H1 (cell line): ENCODE measurements around the gene OR5AU1. TPM values are rescaled to one million over a fixed set of nuclear protein-coding genes. Genes with fewer than 3 reads are reported as not detected.
A peak's percentile ranks its signal among the peaks of the same experiment; 100 is the strongest.

Source experiments
- CTCF ChIA-PET: fragments of 300-600 bp; sonication (Branson Sonifier 250); formaldehyde crosslinking; loops from one replicate; lab custom pipeline; 2021; ENCODE audit not compliant: partially characterized antibody; lab: Charles Lee
- POLR2A ChIA-PET: fragments of 300-600 bp; sonication (Branson Sonifier 250); formaldehyde crosslinking; loops from one replicate; lab custom pipeline; 2021; ENCODE audit warnings: inconsistent platforms; ENCODE audit not compliant: partially characterized antibody; lab: Charles Lee
- DNase-seq, 2 experiments: peaks; one replicate each; pipeline versions ENCODE4 v3.0.0 to v3.0.0-alpha.2; 2010 to 2022; ENCODE audit warnings: low spot score in 2 of 2, low read depth in 1 of 2, mixed read lengths in 1 of 2
- FAIRE-seq: peaks from 2 replicates; lab custom pipeline; 2011; peaks lifted over from hg19 to GRCh38; lab: Jason Lieb, UNC
- H2AFZ ChIP-seq: 2 replicates; pipeline ENCODE4 v1.8.1; 2012; ENCODE audit warnings: low read length, inconsistent platforms
- H2AK5ac ChIP-seq: 2 replicates; pipeline ENCODE4 v1.6.1; 2013; ENCODE audit warnings: low read depth, low read length
- H2BK120ac ChIP-seq: replicated peaks from 2 replicates; pipeline ENCODE3; 2013; ENCODE audit warnings: low read depth, low read length, inconsistent platforms
- H2BK12ac ChIP-seq: 2 replicates; pipeline ENCODE4 v1.6.1; 2013; ENCODE audit warnings: low read depth, low read length
- H2BK15ac ChIP-seq: 2 replicates; pipeline ENCODE4 v1.6.1; 2013; ENCODE audit warnings: low read length
- H2BK20ac ChIP-seq: 2 replicates; pipeline ENCODE4 v1.6.1; 2013; ENCODE audit warnings: low read length
- H2BK5ac ChIP-seq: 2 replicates; pipeline ENCODE4 v1.6.1; 2013; ENCODE audit warnings: low read depth, low read length
- H3K14ac ChIP-seq: 2 replicates; pipeline ENCODE4 v1.6.1; 2013; ENCODE audit warnings: inconsistent platforms; ENCODE audit not compliant: insufficient read length
- H3K18ac ChIP-seq: 2 replicates; pipeline ENCODE4 v1.6.1; 2013; ENCODE audit warnings: low read length; ENCODE audit errors: extremely low read depth
- H3K23ac ChIP-seq: 2 replicates; pipeline ENCODE4 v1.6.1; 2013; ENCODE audit warnings: inconsistent platforms; ENCODE audit not compliant: insufficient read length
- H3K23me2 ChIP-seq: 2 replicates; pipeline ENCODE4 v1.6.1; 2013; ENCODE audit warnings: low read depth, low read length
- H3K27ac ChIP-seq: 2 replicates; pipeline ENCODE4 v1.6.1; 2011; ENCODE audit warnings: low read depth, low read length, inconsistent platforms
- H3K27me3 ChIP-seq, 4 experiments: replicated peaks in 1 of 4; 1 replicate in 1 of 4; 2 replicates in 3 of 4; pipeline versions ENCODE4 v1.6.1 to v1.8.1; 2011 to 2013; ENCODE audit warnings: low read length in 3 of 4, mild to moderate bottlenecking in 3 of 4, inconsistent platforms in 2 of 4, mixed read lengths in 2 of 4, moderate library complexity in 1 of 4; ENCODE audit not compliant: control insufficient read depth in 3 of 4, insufficient read depth in 3 of 4; ENCODE audit errors: extremely low read depth in 1 of 4
- H3K36me3 ChIP-seq, 4 experiments: 2 replicates each; pipeline versions ENCODE4 v1.6.1 to v1.8.1; 2011 to 2013; ENCODE audit warnings: mild to moderate bottlenecking in 4 of 4, low read length in 3 of 4, moderate library complexity in 2 of 4, control low read depth in 1 of 4, inconsistent platforms in 1 of 4; ENCODE audit not compliant: insufficient read depth in 4 of 4, control insufficient read depth in 2 of 4
- H3K4ac ChIP-seq: replicated peaks from 2 replicates; pipeline ENCODE3; 2013; ENCODE audit warnings: low read length, low read depth, mixed read lengths, inconsistent platforms; ENCODE audit not compliant: insufficient read length
- H3K4me1 ChIP-seq, 4 experiments: replicated peaks in 1 of 4; 1 replicate in 1 of 4; 2 replicates in 3 of 4; pipeline versions ENCODE4 v1.6.1 to v1.8.1; 2011 to 2013; ENCODE audit warnings: low read length in 3 of 4, inconsistent platforms in 2 of 4, mixed read lengths in 1 of 4; ENCODE audit not compliant: insufficient read depth in 4 of 4, control insufficient read depth in 3 of 4
- H3K4me2 ChIP-seq, 2 experiments: 2 replicates each; pipeline versions ENCODE4 v1.6.1 to v1.8.1; 2011 to 2013; ENCODE audit warnings: low read depth in 2 of 2, low read length in 2 of 2, control low read depth in 1 of 2, inconsistent platforms in 1 of 2, mild to moderate bottlenecking in 1 of 2; ENCODE audit not compliant: insufficient read depth in 1 of 2
- H3K4me3 ChIP-seq, 4 experiments: fragments of 200-600, 300-600 bp in 1 of 4; sonication (generic), shearing (Covaris generic), sonication (Bioruptor Twin) in 1 of 4; 2 replicates each; pipeline versions ENCODE4 v1.5.1 to v1.8.1; 2011 to 2016; ENCODE audit warnings: low read length in 4 of 4, low read depth in 3 of 4, control low read depth in 2 of 4, inconsistent platforms in 2 of 4, mild to moderate bottlenecking in 2 of 4, mixed read lengths in 1 of 4, moderate library complexity in 1 of 4; ENCODE audit not compliant: insufficient read depth in 2 of 4; ENCODE audit errors: extremely low read depth in 1 of 4
- H3K56ac ChIP-seq: replicated peaks from 2 replicates; pipeline ENCODE3; 2013; ENCODE audit warnings: low read depth, mild to moderate bottlenecking, mixed read lengths, low read length, inconsistent platforms; ENCODE audit not compliant: insufficient read length
- H3K79me1 ChIP-seq: 2 replicates; pipeline ENCODE4 v1.6.1; 2013; ENCODE audit warnings: low read depth, low read length, control low read depth
- H3K79me2 ChIP-seq, 2 experiments: 2 replicates each; pipeline versions ENCODE4 v1.6.1 to v1.8.1; 2012 to 2013; ENCODE audit warnings: low read length in 2 of 2, mild to moderate bottlenecking in 2 of 2, inconsistent platforms in 1 of 2; ENCODE audit not compliant: insufficient read depth in 2 of 2, control insufficient read depth in 1 of 2
- H3K9ac ChIP-seq, 4 experiments: replicated peaks in 1 of 4; 1 replicate in 1 of 4; 2 replicates in 3 of 4; pipeline versions ENCODE4 v1.6.1 to v1.8.1; 2011 to 2013; ENCODE audit warnings: low read depth in 3 of 4, low read length in 3 of 4, control low read depth in 2 of 4, mild to moderate bottlenecking in 2 of 4, moderate library complexity in 2 of 4, inconsistent platforms in 1 of 4; ENCODE audit errors: extremely low read depth in 1 of 4
- H3K9me3 ChIP-seq, 2 experiments: 2 replicates each; pipeline versions ENCODE4 v1.6.1 to v1.8.1; 2012 to 2013; ENCODE audit warnings: mild to moderate bottlenecking in 2 of 2, moderate library complexity in 2 of 2, control low read depth in 1 of 2, inconsistent platforms in 1 of 2, low read depth in 1 of 2, low read length in 1 of 2, mixed read lengths in 1 of 2; ENCODE audit not compliant: insufficient read depth in 2 of 2
- H4K20me1 ChIP-seq, 2 experiments: replicated peaks in 1 of 2; 2 replicates each; pipeline versions ENCODE3 to v1.8.1; 2011 to 2013; ENCODE audit warnings: inconsistent platforms in 2 of 2, low read length in 2 of 2, mild to moderate bottlenecking in 1 of 2; ENCODE audit not compliant: insufficient read depth in 2 of 2, control insufficient read depth in 1 of 2
- H4K5ac ChIP-seq: 2 replicates; pipeline ENCODE4 v1.6.1; 2013; ENCODE audit warnings: low read length, low read depth, mixed read lengths, inconsistent platforms; ENCODE audit not compliant: insufficient read length
- H4K8ac ChIP-seq: 2 replicates; pipeline ENCODE4 v1.8.0; 2013; ENCODE audit warnings: mild to moderate bottlenecking, moderate library complexity, low read length, inconsistent platforms; ENCODE audit not compliant: insufficient read depth; ENCODE audit errors: extremely low read depth
- H4K91ac ChIP-seq: replicated peaks from 2 replicates; pipeline ENCODE3; 2013; ENCODE audit warnings: low read length, mixed read lengths, inconsistent platforms; ENCODE audit not compliant: insufficient read length
- BACH1 ChIP-seq: IDR thresholded peaks from 2 replicates; pipeline ENCODE4 v1.6.1; 2012; ENCODE audit warnings: low read length, improper control_type of control experiment
- POLR2A ChIP-seq, 2 experiments: IDR thresholded peaks; 1 replicate in 1 of 2; 2 replicates in 1 of 2; pipeline ENCODE4 v1.6.1; 2011; ENCODE audit warnings: low read depth in 2 of 2, low read length in 2 of 2, mild to moderate bottlenecking in 2 of 2; ENCODE audit errors: control extremely low read depth in 1 of 2
- RBBP5 ChIP-seq: IDR thresholded peaks from 2 replicates; pipeline ENCODE4 v1.7.1; 2012; ENCODE audit warnings: low read depth, mild to moderate bottlenecking, inconsistent platforms, low read length, moderate library complexity, borderline replicate concordance
- TAF1 ChIP-seq: IDR thresholded peaks from 2 replicates; pipeline ENCODE4 v1.6.1; 2011; ENCODE audit warnings: mild to moderate bottlenecking, low read depth, low read length
- WGBS, 2 experiments: shearing (Covaris generic) in 1 of 2; methylation state at CpG; one replicate each; pipeline versions ENCODE4 v1.1.6 to v1.1.7; 2013 to 2015; ENCODE audit warnings: low lambda C conversion rate in 2 of 2, mixed read lengths in 2 of 2, inconsistent platforms in 1 of 2, low coverage in 1 of 2, missing lambda C conversion rate in 1 of 2; ENCODE audit not compliant: insufficient replicate concordance in 2 of 2, insufficient coverage in 1 of 2, insufficient read length in 1 of 2; ENCODE audit errors: extremely low coverage in 1 of 2, missing lambda C conversion rate in 1 of 2; 5-methylcytosine and 5-hydroxymethylcytosine counted together
- polyA plus RNA-seq, 7 experiments: library from polyadenylated mRNA; depleted of rRNA in 3 of 7; stranded (reverse) in 5 of 7; unstranded in 2 of 7; fragments of >200 nt in 5 of 7; fragments of 200-250 nt in 2 of 7; gene quantifications; 1 replicate in 5 of 7; 2 replicates in 1 of 7; 4 replicates in 1 of 7; pipeline versions ENCODE4 v1.2.1 to v1.2.3, GENCODE V29; 2011 to 2013; ENCODE audit warnings: missing spikeins in 2 of 7, mixed read lengths in 2 of 7
- total RNA-seq: library from RNA; stranded (reverse); fragmentation: NEBNext Ultra II Directional; extraction: Animal tissue kit (Norgen Biotek cat#: 25700); gene quantifications from 2 replicates; pipeline ENCODE4 v1.2.1, GENCODE V29; 2021
- TF ChIP-seq, protein P1 (sequence below): IDR thresholded peaks from 2 replicates; pipeline ENCODE4 v1.6.1; 2011; ENCODE audit warnings: low read depth, mild to moderate bottlenecking, low read length; ENCODE audit not compliant: insufficient read depth

OR5AU1 gene
- total and polyA plus RNA-seq, 2 of the 8 experiments (the other 6 are each of a cell fraction or from before 2014, with no cell fraction given): not detected

DNA sequence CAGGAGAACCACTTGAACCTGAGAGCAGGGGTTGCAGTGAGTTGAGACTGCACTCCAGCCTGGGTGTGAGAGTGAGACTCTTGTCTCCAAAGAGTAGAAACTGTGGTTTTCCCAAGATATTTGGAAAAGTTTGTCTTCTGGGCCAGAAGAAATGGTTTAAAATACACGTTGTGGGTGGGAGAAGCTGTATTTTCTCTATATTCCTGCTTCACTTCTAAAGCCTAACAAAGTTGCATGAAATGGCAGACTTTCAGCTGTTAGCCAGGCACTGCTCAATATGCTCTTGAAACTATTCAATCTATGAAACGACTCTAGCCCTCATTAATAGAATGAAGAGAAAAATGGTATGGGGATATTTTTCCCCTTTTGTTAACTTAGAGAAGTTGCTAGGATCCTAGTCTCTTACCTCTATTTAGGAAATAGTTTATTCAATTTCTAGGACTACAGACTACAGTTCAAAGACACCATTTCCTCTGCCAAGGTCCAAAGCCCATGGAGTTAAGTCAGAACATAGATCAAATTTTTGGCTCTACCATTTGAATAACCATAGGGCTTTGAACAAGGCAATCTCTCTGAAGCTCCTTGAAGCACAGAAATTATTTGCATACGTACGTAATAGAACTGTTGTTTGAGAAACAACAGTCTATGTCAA, 49.3 kb upstream of the OR5AU1 start:
- DNase-seq (no peak), FAIRE-seq (no peak)
- Histone ChIP-seq H2BK12ac (no peak overlapping the region), H4K5ac (no peak overlapping the region), H3K4me2 (no peak overlapping the region), H3K36me3 (peaks cover 12 to 43% (median 28%) of the 10 kb centered on the region in 4 experiments; a peak in 7 of 8 replicates), H4K8ac (no peak overlapping the region), H3K14ac (no peak overlapping the region), H3K27ac (no peak overlapping the region), H3K18ac (no peak overlapping the region), H4K20me1 (peaks cover 6 to 7% of the 10 kb centered on the region in 2 experiments), H2BK5ac (no peak overlapping the region), H2BK15ac (no peak overlapping the region), H3K4me1 (peaks cover 0 to 9% (median 2%) of the 10 kb centered on the region in 4 experiments; a peak in 5 of 7 replicates), H2BK20ac (no peak overlapping the region), H3K79me2 (no peaks in the 10 kb centered on the region), H3K9me3 (no peaks in the 10 kb centered on the region), H3K79me1 (0 out of 2 replicates have a peak, but pooled peaks cover 3% of the 10 kb centered on the region), H3K9ac (no peak overlapping the region), H2AFZ (no peak overlapping the region), H4K91ac (no peak overlapping the region), H3K27me3 (no peaks in the 10 kb centered on the region), H3K56ac (no peak overlapping the region), H2BK120ac (no peak overlapping the region), H3K4me3 (no peak overlapping the region), H3K4ac (no peak overlapping the region), H2AK5ac (no peak overlapping the region), H3K23me2 (no peaks in the 10 kb centered on the region), H3K23ac (no peak overlapping the region)
- TF ChIP-seq POLR2A (IDR thresholded peaks at IDR 0.05; ENCODE audit: control extremely low read depth in 1 of 2, low read depth in 2 of 2, low read length in 2 of 2) (peak in 1 of 2 experiments; percentile 30; a peak in 1 of 3 replicates), RBBP5 (no peak), BACH1 (no peak), TAF1 (no peak)
- TF ChIP-seq, protein P1, sequence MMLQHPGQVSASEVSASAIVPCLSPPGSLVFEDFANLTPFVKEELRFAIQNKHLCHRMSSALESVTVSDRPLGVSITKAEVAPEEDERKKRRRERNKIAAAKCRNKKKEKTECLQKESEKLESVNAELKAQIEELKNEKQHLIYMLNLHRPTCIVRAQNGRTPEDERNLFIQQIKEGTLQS: no peak
- ChIA-PET CTCF (no interaction called here), POLR2A (interaction anchor here (1.0 to 7.6 kb wide), 5 partner anchors 12 to 102 kb away, joined by 3 to 101 read pairs (median 7); no protein-coding TSS in a partner anchor)
- WGBS, 2 experiments: 87% methylated on average over 4 of the region's 4 CpGs; no CpG with 5 or more reads in 1 of the 2 experiments
